Uterus (tissue), 2 donors: ENCODE results near the gene MRPL21.

Experiments used
- CTCF ChIP-seq, 4 experiments: fragments of 200-600 bp in 2 of 4; fragments of 450-650 bp in 2 of 4; sonication (generic) in 2 of 4; IDR thresholded peaks; one replicate each; pipeline ENCODE4 v1.5.1; 2016 to 2019; ENCODE audit warnings: antibody characterized with exemption in 4 of 4, mild to moderate bottlenecking in 2 of 4, moderate library complexity in 1 of 4
- POLR2A ChIP-seq, 2 donors: fragments of 450-650 bp; IDR thresholded peaks; one replicate each; pipeline ENCODE4 v1.6.1; 2016; ENCODE audit warnings: antibody characterized with exemption in 2 of 2, mild to moderate bottlenecking in 1 of 2, moderate library complexity in 1 of 2

GRCh38 chr11:68844376-68844775 is 59.3 kb downstream of the MRPL21 start:
- TF ChIP-seq CTCF (IDR thresholded peaks at IDR 0.05) (no peak), POLR2A (IDR thresholded peaks at IDR 0.05) (no peak)
